HG03045 (cell line): ENCODE results near the gene VAV3.
"Not testable (repeated sequence)": the region's sequence is repeated elsewhere in the genome, so short reads cannot be mapped to it uniquely, and the experiment has no call there.

Source experiments
- ATAC-seq: cut with Tn5 transposase; IDR thresholded peaks from one replicate; pipeline ENCODE4 v1.9.1; 2021; ENCODE audit warnings: mild to moderate bottlenecking, moderate library complexity; ENCODE audit not compliant: unreplicated experiment

The VAV3 gene

DNA sequence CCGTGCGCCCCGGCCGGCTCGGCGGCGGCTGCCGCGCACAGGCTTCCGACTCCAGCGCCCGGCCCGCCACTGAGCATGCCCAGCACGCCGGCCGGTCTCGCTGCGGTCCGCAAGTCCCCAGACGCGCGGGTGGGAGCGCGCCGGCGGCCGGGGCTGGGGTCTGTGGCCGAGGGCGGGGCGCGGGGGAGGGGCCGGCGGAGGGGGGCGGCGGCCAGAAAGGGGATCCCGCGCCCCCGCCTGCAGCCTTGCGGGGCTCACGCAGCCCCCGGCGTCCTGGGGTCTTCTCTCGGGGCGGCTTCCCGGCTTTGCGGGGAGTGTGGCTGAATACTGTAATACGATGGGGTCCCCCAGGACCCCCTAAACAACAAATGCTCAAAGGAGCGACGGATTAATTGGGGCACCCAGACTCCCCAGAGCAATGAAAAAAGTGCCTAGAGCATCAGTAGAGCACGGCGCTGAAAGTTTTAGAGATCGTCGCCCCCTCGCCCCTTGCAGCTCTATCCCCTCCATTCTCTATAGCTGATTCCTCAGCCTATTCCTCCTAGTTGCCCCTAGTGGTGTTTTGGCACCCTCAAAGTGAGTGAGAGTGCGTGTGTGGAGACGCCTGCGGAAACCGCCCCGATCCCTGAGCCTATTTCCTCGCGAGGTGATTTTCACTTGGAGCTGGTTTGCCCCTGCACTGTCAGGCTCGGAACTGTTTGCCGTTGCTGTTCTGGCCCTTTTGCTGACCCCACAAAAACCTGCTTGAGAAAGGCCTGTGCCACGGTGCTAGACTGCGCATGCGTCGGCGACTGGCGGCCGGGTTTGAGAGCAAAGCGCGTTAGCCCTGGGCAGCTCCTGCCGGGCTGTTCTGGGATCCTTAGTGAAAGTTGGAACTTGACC, at the start of gene VAV3:
VAV3 (minus strand) TSS at position 71 of the 882 bp plus-strand sequence. CDS start 311 bp downstream, outside the sequence.
- no peak for ATAC-seq

DNA sequence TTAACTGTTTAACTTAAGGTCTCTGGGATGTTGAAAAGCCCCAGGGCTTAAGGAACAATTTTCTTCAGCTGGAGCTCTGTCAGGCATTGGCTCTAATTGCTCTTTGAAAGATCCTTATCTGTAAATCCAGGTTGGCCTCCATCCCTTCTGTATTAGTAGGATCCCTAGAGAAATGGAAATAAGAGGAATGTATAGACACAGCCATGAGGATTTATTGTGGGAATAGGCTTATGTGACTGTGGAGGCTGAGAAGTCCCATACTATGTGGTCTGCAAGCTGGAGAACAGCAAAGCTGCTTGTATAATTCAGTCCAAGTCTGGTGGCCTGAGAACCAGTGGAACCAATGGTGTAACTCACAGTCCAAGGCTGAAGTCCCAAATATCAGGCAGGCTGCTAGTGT, 47.6 kb upstream of the VAV3 start:
- ATAC-seq, result no peak

- no peak for ATAC-seq
Measured at GRCh38 chr1:108011295-108011694, 46.3 kb upstream of the VAV3 start.

DNA sequence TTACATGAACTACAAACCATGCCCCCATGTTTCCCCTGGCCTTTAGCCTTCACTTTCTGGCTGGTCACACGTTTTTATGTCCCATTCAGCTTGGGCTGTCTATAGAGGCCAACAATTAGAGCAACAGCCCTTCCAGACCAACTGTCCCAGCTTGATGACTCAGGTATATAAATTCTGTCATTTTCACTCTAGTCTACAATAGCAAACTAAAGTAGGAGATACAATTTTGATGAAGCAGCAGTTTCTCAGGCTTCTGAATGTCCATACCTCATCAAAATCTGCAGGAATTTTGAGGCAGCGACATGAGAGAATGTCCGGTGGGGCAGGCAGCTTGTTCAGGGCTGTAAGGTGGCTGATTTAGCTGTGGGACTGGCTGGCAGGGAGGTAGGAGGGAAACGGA, 45.6 kb upstream of the VAV3 start:
- no peak for ATAC-seq

- no peak for ATAC-seq
Measured at GRCh38 chr1:108009603-108010195, 44.7 kb upstream of the VAV3 start.

DNA sequence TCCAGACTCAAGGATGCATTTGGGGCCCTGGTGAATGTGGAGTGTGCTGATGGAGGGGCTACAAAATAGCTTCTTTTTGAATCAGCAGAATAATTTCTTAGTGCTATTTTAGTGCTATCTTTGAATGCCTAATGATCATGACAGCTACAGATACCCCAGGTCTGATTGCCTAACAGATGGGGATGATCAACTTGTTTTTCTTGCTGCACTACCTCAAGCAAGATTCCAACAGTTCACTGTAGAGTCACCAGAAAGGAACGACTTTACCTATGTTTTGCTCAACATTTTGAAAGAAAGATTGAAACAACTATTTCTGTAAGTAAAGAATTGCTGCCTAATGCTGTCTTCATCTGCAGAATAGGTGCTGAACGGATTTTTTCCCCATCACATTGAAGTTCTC, 42.6 kb upstream of the VAV3 start:
- ATAC-seq, result no peak

DNA sequence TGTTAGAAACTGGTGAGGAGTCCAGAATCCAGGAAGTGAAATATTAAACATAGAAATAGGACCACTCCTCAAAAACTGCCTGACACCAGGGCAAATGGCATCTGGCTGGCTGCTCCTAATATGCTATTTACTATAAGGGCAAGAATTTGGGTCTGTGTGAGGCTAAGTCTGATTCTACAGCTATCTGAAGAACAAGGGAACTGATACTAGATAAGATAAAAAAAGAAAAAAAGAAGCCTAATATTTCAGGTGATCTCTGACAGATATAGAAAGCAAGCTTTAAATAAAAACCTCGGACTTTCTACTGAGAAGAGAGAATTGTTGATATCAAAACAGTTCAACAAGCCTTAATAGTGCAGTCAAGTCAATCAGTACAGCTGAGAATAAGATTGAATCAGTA, 42.1 kb upstream of the VAV3 start:
- ATAC-seq, result no peak

DNA sequence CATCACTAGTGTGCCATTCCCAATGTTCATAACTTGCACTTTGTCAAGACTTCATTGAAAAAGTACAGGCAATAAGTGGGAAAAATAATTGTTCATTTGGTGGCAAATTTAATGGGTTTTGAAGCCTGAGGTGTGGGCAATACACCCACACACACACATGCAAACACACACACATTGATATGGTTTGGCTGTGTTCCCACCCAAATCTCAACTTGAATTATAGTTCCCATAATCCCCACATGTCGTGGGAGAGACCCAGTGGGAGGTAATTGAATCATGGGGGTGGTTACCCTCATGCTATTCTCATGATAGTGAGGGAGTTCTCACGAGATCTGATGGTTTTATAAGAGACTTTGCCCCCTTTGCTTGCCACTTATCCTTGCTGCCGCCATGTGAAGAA, 39.9 kb upstream of the VAV3 start:
- ATAC-seq, result not testable (repeated sequence)

DNA sequence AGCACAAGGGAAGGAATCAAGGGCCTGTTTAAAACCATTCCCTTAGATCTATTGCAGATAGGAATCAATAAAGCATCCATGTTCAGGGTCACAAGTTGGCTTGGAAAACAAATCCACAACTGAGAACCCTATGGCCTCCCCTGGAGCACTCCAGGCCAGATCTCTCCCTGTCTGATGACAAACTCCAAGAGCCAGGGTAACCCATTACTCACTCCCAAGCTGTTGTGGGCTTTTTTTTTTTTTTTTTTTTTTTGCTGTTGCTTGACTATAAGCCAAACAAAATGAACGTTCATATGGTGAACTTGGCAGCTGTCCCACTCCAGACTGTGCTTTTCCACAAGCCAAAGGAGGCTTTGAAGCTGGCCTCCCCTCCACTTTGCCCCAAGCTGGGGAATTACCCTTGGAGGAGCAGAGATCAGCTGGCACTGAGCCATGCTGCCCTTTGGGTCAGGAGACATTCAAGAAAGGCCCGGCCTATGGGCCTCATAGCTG, 35.7 kb upstream of the VAV3 start:
- no peak for ATAC-seq

DNA sequence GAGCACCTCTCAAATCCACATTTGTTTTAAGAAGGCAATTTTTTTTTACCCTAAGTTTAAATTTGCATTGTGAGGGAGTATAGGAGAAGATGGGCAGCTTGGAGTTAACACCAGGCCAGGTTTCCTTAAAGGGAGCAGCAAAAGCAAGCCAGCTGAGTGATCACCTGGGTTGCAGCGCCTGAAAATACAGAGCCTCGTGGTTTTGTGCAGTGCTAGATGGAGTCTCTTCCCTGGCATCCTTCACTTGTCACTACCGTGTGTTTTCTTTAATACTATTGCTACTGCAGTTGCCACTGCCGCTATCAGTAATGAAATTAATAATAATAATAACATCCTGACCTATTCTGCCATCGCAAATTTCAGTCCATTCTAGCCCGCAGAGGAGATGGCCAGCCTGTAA, 35.2 kb upstream of the VAV3 start:
- ATAC-seq, result no peak

GRCh38 chr1:107997866-107998265, 32.9 kb upstream of the VAV3 start:
- ATAC-seq, result no peak

- ATAC-seq, result no peak
Measured at GRCh38 chr1:107993920-107994319, 28.9 kb upstream of the VAV3 start.

DNA sequence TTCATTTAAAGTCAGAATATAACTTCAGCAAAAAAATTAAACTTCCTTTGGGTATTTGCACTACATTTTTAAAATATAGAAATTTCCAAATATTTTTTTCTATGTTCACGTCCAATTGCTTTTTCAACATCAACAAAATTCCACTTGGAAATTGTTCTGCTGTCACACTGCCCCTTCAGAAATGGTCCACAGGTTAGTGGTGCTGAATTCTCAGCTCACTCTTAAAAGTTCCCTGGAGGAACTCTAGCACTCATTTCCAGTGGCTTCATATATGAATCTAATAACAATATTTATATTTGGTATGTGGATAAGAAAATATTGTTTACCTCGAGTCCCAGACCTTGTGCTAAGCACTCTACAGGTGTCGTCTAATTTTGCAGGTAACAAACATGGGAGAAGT, 27.4 kb upstream of the VAV3 start:
- ATAC-seq, result no peak

GRCh38 chr1:107991371-107992066, 26.5 kb upstream of the VAV3 start:
- no peak for ATAC-seq

DNA sequence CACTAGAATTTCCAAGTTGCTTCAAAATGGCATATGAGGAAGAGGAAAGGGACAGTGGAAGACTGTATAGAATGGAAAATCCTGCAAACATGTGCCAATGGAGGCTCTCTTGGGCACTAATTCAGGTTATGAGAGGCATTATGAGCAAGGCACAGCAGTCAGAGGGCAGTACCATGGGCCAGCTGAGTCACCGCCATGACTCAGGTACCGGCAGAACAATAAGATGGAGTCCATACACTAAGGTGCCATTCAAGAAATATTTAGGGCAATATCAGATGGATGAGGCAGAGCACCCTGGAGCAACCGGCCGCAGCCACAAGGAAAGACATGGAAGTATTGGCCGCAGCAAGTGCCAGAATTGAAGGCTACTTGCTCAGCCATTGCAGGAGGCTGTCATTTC, 25.6 kb upstream of the VAV3 start:
- no peak for ATAC-seq

DNA sequence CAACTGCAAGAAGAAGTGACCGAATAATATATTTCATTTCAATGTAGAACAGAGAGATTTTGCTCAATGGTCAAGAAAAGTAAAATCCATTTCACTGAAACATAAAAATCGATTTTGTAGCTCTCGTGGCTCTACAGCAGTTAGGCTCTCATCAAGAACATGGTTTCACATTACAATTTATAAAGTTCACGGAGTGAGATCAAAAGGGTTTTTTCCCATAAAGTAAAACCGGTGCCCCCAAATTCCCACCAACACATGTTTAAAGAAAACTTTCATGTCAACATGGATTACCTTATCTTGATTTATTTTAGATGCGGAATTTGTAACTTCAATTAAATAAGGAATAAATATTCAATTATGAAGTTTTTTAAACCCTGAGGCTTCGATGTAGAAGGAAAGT, 16.3 kb upstream of the VAV3 start:
- no peak for ATAC-seq

DNA sequence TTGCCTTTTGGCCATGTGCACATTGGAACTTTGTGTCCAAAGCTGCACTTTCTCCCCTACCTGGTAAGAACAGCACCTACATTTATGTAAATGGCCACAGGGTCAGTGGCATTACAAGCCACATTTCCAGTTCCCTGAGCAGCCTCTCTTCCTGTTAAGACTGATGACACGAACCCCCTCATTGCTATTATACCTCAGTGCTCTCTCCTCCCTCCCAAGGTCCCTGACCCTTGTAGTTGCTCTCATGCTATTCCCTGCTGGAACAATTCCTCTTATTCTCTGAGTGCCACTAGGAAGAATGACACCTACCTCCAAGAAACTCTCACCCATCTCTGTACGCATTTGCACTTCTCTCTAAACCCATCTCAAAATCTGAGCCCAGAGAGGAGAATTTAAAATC, 14.9 kb upstream of the VAV3 start:
- no peak for ATAC-seq

- no peak for ATAC-seq
Measured at GRCh38 chr1:107979088-107979487, 14.1 kb upstream of the VAV3 start.

DNA sequence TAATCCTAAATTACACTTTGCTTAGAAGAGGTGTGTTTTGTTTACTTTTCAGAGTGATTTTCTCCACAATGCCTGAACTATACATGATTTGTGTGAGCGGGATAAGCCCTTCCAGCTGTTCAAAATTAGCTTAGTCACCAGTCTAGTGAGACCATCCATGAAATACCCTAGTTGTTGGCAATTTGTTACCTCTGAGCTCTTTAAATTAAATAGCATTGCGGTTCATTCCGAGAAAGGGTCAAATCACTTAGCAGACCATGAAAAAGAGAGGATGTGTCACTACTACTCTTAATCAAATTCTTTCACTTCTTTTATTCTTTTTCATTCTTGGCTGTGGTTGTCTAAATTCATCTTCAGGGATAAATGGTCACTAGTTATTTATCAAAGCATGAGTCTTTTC, 11.9 kb upstream of the VAV3 start:
- ATAC-seq, result no peak

DNA sequence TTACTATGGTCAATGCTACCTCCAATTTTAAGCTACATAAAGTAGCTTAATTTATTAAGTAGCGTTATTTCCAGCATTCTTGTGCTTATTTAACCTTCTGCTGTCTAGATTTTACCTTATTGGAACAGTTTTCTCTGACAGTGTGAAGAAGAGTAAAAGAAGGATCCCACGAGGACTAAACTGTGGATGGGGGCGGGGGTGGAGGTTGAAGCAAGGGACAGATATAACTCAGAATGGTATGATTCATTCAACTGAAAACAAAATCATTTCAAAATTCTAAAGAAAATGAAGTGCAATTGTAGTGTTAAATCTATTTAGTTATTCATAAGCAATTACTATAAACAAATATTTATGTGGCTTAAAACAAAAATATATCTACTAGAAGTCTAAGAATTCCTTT, 11.5 kb upstream of the VAV3 start:
- ATAC-seq, result no peak

DNA sequence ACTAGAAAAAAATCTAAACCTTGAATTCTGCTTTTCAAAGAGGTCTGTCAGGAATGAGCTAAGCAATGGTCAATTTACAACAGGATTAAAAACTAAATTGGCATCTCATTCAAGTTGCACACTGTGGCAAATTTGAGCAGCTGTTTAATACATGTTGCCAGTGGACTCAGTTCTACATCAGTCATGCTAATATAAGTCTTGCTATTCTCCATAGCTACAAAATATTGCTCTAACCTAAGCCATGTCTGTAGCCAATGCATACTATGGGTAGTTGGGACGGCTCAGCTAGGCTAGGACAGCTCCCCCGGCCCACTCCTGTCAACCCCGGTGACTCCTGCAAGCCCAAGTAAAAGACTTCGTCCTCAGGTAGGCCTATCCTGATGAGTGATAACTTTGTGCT, 10.9 kb upstream of the VAV3 start:
- ATAC-seq, result no peak

GRCh38 chr1:107974090-107974489, 9.1 kb upstream of the VAV3 start:
- no peak for ATAC-seq
